Activated naive CD4-positive, alpha-beta T cell treated with anti-CD3 and anti-CD28 coated beads, Interleukin-2, amount 50 U/mL, for 16 hours (primary cell): ENCODE measurements around the gene CDNF.
"Not testable (repeated sequence)": the region's sequence is repeated elsewhere in the genome, so short reads cannot be mapped to it uniquely, and the experiment has no call there.

Experiments used
- DNase-seq: peaks from one replicate; pipeline ENCODE4 v3.0.0-alpha.2; 2020

CDNF gene

DNA sequence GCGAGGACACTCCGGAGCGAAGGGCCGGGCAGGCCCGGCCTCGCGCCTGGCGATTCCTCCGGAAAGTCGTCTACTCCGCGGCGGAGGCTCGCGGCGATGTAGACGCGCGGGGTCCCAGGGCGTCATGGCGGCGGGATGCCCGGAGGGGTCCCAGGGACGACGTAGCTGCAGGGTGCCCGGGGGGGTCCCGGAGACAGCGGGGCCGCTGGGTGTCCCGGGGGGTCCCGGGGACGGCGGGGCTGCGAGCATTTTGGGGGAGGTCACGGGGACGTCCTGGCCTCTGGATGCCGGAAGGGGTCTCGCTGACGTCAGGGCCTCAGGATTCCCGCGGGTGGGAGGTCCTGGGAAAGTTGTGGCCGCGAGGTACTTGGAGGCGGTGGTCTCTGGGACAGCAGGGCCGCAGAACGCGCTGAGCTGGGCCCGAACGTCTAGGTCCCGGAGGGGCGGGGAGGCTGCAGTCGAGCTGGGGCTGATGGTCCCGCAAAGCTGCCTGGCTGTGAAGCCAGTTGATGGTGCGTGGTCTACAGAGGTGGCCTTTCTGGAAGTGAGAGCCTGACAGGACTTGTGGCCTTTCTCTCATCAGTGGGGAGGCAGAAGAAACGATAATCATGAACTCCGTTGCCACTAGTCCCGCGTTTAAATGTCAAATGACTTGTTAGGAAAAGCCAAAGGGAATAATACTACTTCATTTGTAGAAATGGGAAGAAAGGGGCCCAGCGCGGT, 906 bp upstream of the CDNF start:
- peak; percentile 29 for DNase-seq

GRCh38 chr10:14837003-14837756, 657 bp downstream of the CDNF start:
- DNase-seq: no peak

- DNase-seq: no peak
Observed at GRCh38 chr10:14836208-14836607, 1.6 kb downstream of the CDNF start.

DNA sequence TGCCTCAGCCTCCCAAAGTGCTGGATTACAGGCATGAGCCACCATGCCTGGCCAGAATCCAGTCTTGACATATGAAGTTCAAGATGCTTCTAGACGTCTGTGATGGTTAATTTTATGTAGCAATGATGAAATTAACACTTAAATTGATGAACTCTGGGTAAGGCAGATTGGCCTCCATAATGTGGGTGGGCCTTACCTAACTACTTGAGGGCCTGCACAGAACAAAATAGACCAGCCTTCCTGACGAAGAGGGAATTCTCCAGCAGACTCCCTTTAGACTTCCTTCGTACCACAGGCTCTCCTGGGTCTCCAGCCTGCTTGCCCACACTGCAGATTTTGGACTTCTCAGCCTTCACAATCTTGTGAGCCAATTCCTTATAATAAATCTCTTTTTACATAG, 4.7 kb downstream of the CDNF start:
- DNase-seq: no peak

DNA sequence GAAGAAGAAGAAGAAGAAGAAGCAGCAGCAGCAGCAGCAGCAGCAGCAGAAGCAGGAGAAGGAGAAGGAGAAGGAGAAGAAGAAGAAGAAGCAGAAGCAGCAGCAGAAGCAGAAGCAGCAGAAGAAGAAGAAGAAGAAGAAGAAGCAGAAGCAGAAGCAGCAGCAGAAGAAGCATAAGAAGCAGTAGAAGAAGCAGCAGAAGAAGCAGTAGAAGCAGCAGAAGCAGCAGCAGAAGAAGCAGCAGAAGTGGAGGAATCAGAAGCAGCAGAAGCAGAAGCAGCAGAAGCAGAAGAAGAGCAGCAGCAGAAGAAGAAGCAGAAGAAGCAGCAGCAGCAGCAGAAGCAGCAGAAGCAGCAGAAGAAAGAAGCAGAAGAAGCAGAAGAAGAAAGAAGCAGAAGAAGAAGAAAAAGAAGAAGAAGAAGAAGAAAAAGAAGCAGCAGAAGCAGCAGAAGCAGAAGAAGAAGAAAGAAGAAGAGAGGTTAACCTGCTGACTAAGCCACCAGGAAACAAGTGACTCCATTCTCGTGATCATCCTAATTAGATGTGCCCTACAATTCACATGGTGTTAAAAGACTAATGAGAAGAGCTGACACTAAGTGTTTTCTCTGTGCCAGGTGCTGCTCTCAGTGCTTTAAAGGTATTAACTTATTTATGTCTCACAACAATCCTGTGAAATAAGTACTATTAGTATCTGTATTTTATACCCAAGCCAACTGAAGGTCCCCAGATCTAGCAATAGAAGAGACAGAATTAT, 11.6 kb downstream of the CDNF start:
- DNase-seq: no peak

- no peak for DNase-seq
Observed at GRCh38 chr10:14823966-14824365, 13.9 kb downstream of the CDNF start.

DNA sequence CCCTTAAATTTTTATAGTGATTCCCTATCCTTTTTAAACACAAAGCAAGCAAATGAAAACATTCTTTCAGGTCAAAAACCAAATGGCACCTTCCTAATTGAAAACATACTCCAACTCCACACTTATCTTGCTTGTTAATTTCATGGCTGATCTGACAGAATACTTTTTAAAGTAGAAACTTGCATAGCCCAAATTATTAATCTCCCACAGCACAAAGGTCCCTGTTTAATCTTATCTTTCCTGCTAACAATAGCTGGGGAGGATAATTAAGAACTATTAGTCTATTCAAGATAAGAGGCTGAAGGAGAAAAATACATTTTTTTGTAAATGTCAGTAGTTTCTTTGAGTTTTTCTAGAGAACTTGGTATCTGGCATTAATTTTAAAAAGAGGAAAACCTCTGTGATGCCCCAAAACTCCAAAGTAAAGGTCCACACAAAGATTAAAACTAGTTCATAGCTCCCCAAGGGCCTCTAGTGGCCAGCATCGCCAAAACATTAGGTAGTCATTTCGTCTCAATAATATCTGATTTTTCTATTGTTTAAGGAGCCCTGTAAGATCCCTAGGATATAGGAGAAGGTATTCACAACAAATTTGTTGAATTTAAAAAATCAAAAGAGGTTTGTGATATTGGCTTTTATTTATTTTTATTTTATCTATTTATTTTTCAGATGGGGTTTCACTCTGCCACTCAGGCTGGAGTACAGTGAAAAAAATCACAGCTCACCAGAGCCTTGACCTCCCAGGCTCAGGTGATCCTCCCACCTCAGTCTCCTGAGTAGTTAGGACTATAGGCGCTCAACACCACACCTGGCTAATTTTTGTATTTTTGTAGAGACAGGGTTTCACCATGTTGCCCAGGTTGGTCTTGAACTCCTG, 14.7 kb downstream of the CDNF start:
- peak; percentile 48 for DNase-seq

GRCh38 chr10:14821635-14822375, 16.0 kb downstream of the CDNF start:
- DNase-seq: no peak

DNA sequence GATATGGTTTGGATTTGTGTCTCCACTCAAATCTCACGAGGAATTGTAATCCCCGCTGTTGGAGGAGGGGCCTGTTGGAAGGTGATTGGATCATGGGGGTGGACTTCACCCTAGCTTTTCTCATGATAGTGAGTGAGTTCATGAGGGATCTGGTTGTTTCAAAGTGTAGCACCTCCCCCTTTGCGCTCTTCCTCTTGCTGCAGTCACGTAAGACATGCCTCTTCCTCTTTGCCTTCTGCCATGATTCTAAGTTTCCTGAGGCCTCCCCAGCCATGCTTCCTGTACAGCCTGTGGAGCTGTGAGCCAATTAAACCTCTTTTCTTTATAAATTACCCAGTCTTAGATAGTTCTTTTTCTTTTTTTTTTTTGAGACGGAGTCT, 17.1 kb downstream of the CDNF start:
- DNase-seq: no peak

DNA sequence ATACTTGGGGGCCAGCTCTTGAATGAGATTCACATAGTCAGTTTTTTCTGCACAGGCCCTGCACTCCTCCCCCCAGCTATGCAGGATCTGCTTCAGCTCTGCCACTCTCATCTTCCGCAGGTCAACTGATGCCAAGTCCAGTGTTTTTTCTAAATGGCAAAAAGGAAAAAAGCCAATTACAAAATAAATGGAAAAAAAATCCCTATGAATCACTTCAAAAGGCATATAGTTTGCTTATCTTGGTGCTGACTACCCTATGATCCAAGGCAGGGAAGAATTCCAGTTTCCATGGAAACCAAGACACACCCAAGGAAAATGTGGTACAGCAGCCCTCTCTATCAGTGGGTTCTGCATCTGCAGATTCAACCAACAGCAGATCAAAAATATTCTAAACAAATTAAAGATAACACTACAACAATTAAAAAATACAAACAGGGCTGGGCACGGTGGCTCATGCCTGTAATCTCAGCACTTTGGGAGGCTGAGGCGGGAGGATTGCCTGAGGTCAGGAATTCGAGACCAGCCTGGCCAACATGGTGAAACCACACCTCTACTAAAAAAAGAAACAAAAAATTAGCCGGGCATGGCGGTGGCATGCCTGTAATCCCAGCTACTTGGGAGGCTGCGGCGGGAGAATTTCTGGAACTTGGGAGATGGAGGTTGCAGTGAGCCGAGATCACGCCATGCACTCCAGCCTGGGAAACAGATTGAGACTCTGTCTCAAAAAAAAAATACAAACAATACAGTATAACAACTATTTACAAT, 17.6 kb downstream of the CDNF start:
- no peak for DNase-seq

GRCh38 chr10:14816717-14817116, 21.1 kb downstream of the CDNF start:
- not testable (repeated sequence) for DNase-seq

- DNase-seq: no peak
Observed at GRCh38 chr10:14815681-14816080, 22.2 kb downstream of the CDNF start.

DNA sequence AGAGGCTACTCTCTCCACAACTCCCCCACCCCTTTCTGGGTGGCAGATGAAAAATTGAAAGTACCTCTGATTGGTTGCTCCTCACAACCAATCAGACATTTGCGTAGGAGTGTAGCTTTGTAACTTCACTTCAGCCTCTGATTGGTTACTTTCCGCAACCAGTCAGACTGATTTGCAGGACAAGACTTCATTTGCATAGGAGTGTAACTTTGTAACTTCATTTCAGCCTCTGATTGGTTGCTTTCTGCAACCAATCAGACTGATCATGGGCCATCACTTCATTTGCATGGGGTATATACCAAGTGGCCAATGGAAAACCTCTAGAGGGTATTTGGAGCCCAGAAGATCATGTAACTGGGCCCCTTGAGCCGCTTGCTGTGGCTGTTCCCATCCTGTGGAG, 25.6 kb downstream of the CDNF start:
- no peak for DNase-seq

GRCh38 chr10:14810969-14811953, 26.6 kb downstream of the CDNF start:
- DNase-seq: no peak

GRCh38 chr10:14806318-14806717, 31.5 kb downstream of the CDNF start:
- DNase-seq: no peak

- DNase-seq: no peak
Observed at GRCh38 chr10:14803827-14804226, 34.0 kb downstream of the CDNF start.

GRCh38 chr10:14801723-14802122, 36.1 kb downstream of the CDNF start:
- no peak for DNase-seq

- DNase-seq: no peak
Observed at GRCh38 chr10:14800397-14800796, 37.4 kb downstream of the CDNF start.

DNA sequence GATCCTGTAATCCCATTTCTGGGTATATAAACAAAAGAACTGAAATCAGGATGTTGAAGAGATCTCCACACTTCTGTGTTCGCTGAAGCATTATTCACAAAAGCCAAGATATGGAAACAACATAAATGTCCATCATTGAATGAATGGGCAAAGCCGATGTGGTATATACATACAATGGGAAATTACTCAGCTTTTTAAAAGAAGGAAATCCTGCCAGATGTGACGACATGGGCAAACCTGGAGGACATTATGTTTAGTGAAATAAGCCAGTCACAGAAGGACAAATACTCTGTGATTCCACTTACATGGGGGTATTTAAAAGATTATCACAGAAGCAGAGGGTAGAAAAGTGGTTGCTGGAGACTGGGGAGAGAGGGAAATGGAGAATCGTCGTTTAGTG, 39.2 kb downstream of the CDNF start:
- DNase-seq: no peak

DNA sequence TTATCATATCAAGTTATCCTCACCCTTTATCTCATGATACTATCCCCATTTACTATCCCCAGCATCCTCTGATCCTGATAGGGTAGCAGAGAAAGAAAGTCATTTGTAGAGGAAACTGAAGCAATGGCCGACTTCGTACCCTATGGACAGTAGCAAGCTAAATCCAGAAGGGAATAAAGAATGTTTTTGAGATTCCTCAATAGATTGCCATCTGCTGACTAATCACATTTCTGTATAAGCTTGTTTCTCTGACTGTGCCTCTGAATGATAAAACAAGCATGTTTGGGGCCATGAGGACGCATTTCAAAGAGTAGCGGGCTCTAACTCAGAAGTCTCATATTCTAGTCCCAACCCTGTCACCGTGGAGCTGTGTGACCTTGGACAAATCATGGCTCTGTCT, 49.9 kb downstream of the CDNF start:
- DNase-seq: no peak
